Gastrocnemius medialis (tissue), 4 donors: ENCODE measurements around the gene DOC2A. TPM values are rescaled to one million over a fixed set of nuclear protein-coding genes. Genes with fewer than 3 reads are reported as not detected.

ENCODE experiments used
- ATAC-seq, 2 donors: fragments of 150-250 bp; one replicate each; pipeline ENCODE4 v1.9.1; 2016
- DNase-seq, 2 donors: peaks; one replicate each; pipeline ENCODE4 v3.0.0-alpha.2; 2019
- H3K27ac ChIP-seq, 4 donors: fragments of 200-600 bp; sonication (generic); 1 replicate in 1 of 4; 2 replicates in 3 of 4; pipeline ENCODE4 v1.5.1; 2016 to 2018; ENCODE audit warnings: mild to moderate bottlenecking in 2 of 4, moderate library complexity in 1 of 4
- H3K27me3 ChIP-seq, 3 donors: fragments of 200-600 bp; sonication (generic) in 2 of 3; 1 replicate in 1 of 3; 2 replicates in 2 of 3; pipeline versions ENCODE4 v1.5.1 to v1.6.0; 2016 to 2019; ENCODE audit warnings: mild to moderate bottlenecking in 1 of 3, moderate library complexity in 1 of 3
- H3K36me3 ChIP-seq, 2 donors: fragments of 200-600 bp; sonication (generic) in 1 of 2; one replicate each; pipeline ENCODE4 v1.5.1; 2017 to 2018
- H3K4me1 ChIP-seq, 2 donors: fragments of 200-600 bp; sonication (generic) in 1 of 2; one replicate each; pipeline ENCODE4 v1.5.1; 2016 to 2017; ENCODE audit warnings: mild to moderate bottlenecking in 2 of 2
- H3K4me3 ChIP-seq, 4 donors: fragments of 200-600 bp; sonication (generic) in 3 of 4; 1 replicate in 1 of 4; 2 replicates in 3 of 4; pipeline ENCODE4 v1.5.1; 2016 to 2019; ENCODE audit warnings: mild to moderate bottlenecking in 2 of 4
- H3K9me3 ChIP-seq, 3 donors: fragments of 200-600 bp; sonication (generic) in 2 of 3; 1 replicate in 1 of 3; 2 replicates in 2 of 3; pipeline ENCODE4 v1.5.1; 2016 to 2019
- CTCF ChIP-seq, 5 experiments: fragments of 450-650 bp in 3 of 5; fragments of 200-600 bp in 2 of 5; sonication (generic) in 2 of 5; IDR thresholded peaks in 4 of 5; conservative IDR thresholded peaks in 1 of 5; 1 replicate in 4 of 5; 2 replicates in 1 of 5; pipeline ENCODE4 v1.5.1; 2016 to 2019; ENCODE audit warnings: antibody characterized with exemption in 5 of 5, mild to moderate bottlenecking in 3 of 5, moderate library complexity in 3 of 5
- POLR2A ChIP-seq, 2 donors: fragments of 450-650 bp; IDR thresholded peaks; one replicate each; pipeline ENCODE4 v1.6.1; 2017; ENCODE audit warnings: antibody characterized with exemption in 2 of 2, mild to moderate bottlenecking in 2 of 2, moderate library complexity in 2 of 2
- in situ Hi-C, 4 donors: fragments of 200-750 bp; cut with MboI; loops; one replicate each; pipeline versions ENCODE4 v1.15.0 to v1.8.0; 2017; ENCODE audit warnings: low sequenced_read_pairs in 4 of 4
- intact Hi-C: fragments of 100-400 bp; cut with DNase I; formaldehyde crosslinking; loops from one replicate; pipeline ENCODE4 v1.15.1; 2023; ENCODE audit warnings: low total_unique reads
- total RNA-seq, 4 donors: library from RNA; depleted of rRNA; stranded (reverse); fragments of >200 nt; gene quantifications; one replicate each; pipeline versions ENCODE4 v1.1.0 to v1.2.3, GENCODE V29; 2016

Gene DOC2A
- total RNA-seq, 4 donors from 2014 or later = not detected

- no peak overlapping the region for H3K27ac ChIP-seq
- in situ Hi-C loops (loop anchor here in 1 of 4 donors (25.0 kb wide), 1 partner anchor 346 kb away; the partner anchor contains the start of gene QPRT), intact Hi-C loops (no loop called here)
- H3K36me3 ChIP-seq = no peaks in the 10 kb centered on the region
- peaks cover 30 to 53% (median 39%) of the 10 kb centered on the region in 3 donors for H3K27me3 ChIP-seq
- ATAC-seq = no peak
- TF ChIP-seq POLR2A (IDR thresholded peaks at IDR 0.05) (no peak), CTCF (IDR thresholded peaks at IDR 0.05 in 4 of 5, conservative IDR thresholded peaks at IDR 0.05 in 1 of 5) (no peak)
- H3K9me3 ChIP-seq = no peaks in the 10 kb centered on the region
- no peak for DNase-seq
- H3K4me3 ChIP-seq = no peak overlapping the region
- peaks cover 0 to 15% of the 10 kb centered on the region in 2 donors for H3K4me1 ChIP-seq
These were observed 22.4 kb upstream of the DOC2A start for GRCh38 chr16:30033270-30033669.

- H3K4me3 ChIP-seq = no peak overlapping the region
- intact Hi-C loops (no loop called here), in situ Hi-C loops (loop anchor here in 1 of 4 donors (25.0 kb wide), 1 partner anchor 345 kb away; the partner anchor contains the start of gene QPRT)
- no peaks in the 10 kb centered on the region for H3K36me3 ChIP-seq
- H3K9me3 ChIP-seq = no peaks in the 10 kb centered on the region
- peaks cover 0 to 15% of the 10 kb centered on the region in 2 donors for H3K4me1 ChIP-seq
- DNase-seq = peak in 1 of 2 donors; percentile 42
- ATAC-seq = peak in 1 of 2 donors; percentile 53
- peaks cover 30 to 55% (median 39%) of the 10 kb centered on the region in 3 donors for H3K27me3 ChIP-seq
- TF ChIP-seq POLR2A (IDR thresholded peaks at IDR 0.05) (no peak), CTCF (IDR thresholded peaks at IDR 0.05 in 4 of 5, conservative IDR thresholded peaks at IDR 0.05 in 1 of 5) (peak; percentile 5 to 70 (median 52))
- H3K27ac ChIP-seq = no peak overlapping the region
These were observed 21.4 kb upstream of the DOC2A start for GRCh38 chr16:30032083-30032819.

- intact Hi-C loops = no loop called here
- in situ Hi-C loops = loop anchor here in 1 of 4 donors (25.0 kb wide), 1 partner anchor 344 kb away; the partner anchor contains the start of gene QPRT
- no peak for DNase-seq
- TF ChIP-seq CTCF (IDR thresholded peaks at IDR 0.05 in 4 of 5, conservative IDR thresholded peaks at IDR 0.05 in 1 of 5) (no peak), POLR2A (IDR thresholded peaks at IDR 0.05) (no peak)
- H3K27me3 ChIP-seq = peaks cover 30 to 55% (median 39%) of the 10 kb centered on the region in 3 donors
- H3K36me3 ChIP-seq = no peaks in the 10 kb centered on the region
- no peaks in the 10 kb centered on the region for H3K9me3 ChIP-seq
- peaks cover 0 to 15% of the 10 kb centered on the region in 2 donors for H3K4me1 ChIP-seq
- no peak for ATAC-seq
- H3K27ac ChIP-seq = no peak overlapping the region
- peak overlapping the region in 2 of 4 donors; percentile 28 for H3K4me3 ChIP-seq
These were observed 20.7 kb upstream of the DOC2A start for GRCh38 chr16:30031477-30031918.

GRCh38 chr16:30030841-30031413 lies 20.1 kb upstream of the DOC2A start, which contains the start of gene TLCD3B:
TSS of gene TLCD3B (minus strand) at chr16:30031271. CDS start at chr16:30030527, 744 bp downstream.
- H3K9me3 ChIP-seq = no peaks in the 10 kb centered on the region
- in situ Hi-C loops = loop anchor here in 1 of 4 donors (25.0 kb wide), 1 partner anchor 344 kb away; the partner anchor contains the start of gene QPRT
- intact Hi-C loops = no loop called here
- H3K4me3 ChIP-seq = peak within 1 kb of the TSS in 3 of 4 donors; percentile 24 to 28 (median 28)
- H3K27me3 ChIP-seq = peaks cover 30 to 55% (median 34%) of the 10 kb centered on the region in 3 donors
- no peak for DNase-seq
- TF ChIP-seq CTCF (IDR thresholded peaks at IDR 0.05 in 4 of 5, conservative IDR thresholded peaks at IDR 0.05 in 1 of 5) (no peak), POLR2A (IDR thresholded peaks at IDR 0.05) (no peak)
- no peak for ATAC-seq
- no peaks in the 10 kb centered on the region for H3K36me3 ChIP-seq
- H3K27ac ChIP-seq = no peak within 1 kb of the TSS
- peaks cover 0 to 15% of the 10 kb centered on the region in 2 donors for H3K4me1 ChIP-seq
